K562 (cell line): ENCODE results near the gene FOXN3. TPM values are rescaled to one million over a fixed set of nuclear protein-coding genes. Genes with fewer than 3 reads are reported as not detected.

Source experiments
- ATAC-seq: fragments of 200-7000 bp; cut with Tn5 transposase; 3 replicates; pipeline ENCODE4 v1.9.1; 2020; ENCODE audit warnings: moderate library complexity
- BruUV-seq: library from RNA; stranded (reverse); fragments of 400-500 nt; replicated peaks from 2 replicates; lab custom pipeline; 2021; lab: Mats Ljungman, UMichigan
- CTCF ChIA-PET: fragments of 300-600 bp; formaldehyde crosslinking; extraction: SDS; loops from one replicate; lab custom pipeline; 2021; ENCODE audit warnings: low intra/inter-chr PET ratio; lab: Yijun Ruan, JAX
- POLR2A ChIA-PET: fragments of 300-600, 350-650 bp; sonication (Branson Sonifier 250); formaldehyde crosslinking; extraction: SDS; loops from one replicate; lab custom pipeline; 2021; ENCODE audit warnings: antibody characterized with exemption, inconsistent platforms; lab: Yijun Ruan, JAX
- DNase-seq, 4 experiments: peaks; one replicate each; pipeline versions ENCODE4 v3.0.0 to v3.0.0-alpha.2; 2011 to 2018; ENCODE audit warnings: low spot score in 3 of 4, mixed read lengths in 3 of 4; ENCODE audit errors: extremely low read depth in 1 of 4
- FAIRE-seq: peaks from 2 replicates; lab custom pipeline; 2011; peaks lifted over from hg19 to GRCh38; lab: Jason Lieb, UNC
- H2AFZ ChIP-seq: 2 replicates; pipeline ENCODE4 v1.6.0; 2011; ENCODE audit warnings: low read depth, low read length, control low read depth, inconsistent platforms
- H3K27ac ChIP-seq: fragments of 200-600 bp; 3 replicates; pipeline ENCODE4 v1.8.0; 2011; ENCODE audit warnings: low read depth, mild to moderate bottlenecking, control low read depth, inconsistent platforms, low read length, moderate library complexity, mixed read lengths; ENCODE audit errors: extremely low read depth
- H3K27me3 ChIP-seq, 2 experiments: fragments of 300-600 bp in 1 of 2; 2 replicates in 1 of 2; 3 replicates in 1 of 2; pipeline versions ENCODE4 v1.6.0 to v1.8.0; 2011; ENCODE audit warnings: inconsistent platforms in 2 of 2, low read length in 2 of 2, mild to moderate bottlenecking in 1 of 2, mixed read lengths in 1 of 2, moderate library complexity in 1 of 2; ENCODE audit not compliant: control insufficient read depth in 2 of 2, insufficient read depth in 2 of 2
- H3K36me3 ChIP-seq: fragments of 300-600 bp; 3 replicates; pipeline ENCODE4 v1.8.0; 2011; ENCODE audit warnings: mild to moderate bottlenecking, low read length, inconsistent platforms; ENCODE audit not compliant: control insufficient read depth, insufficient read depth
- H3K4me1 ChIP-seq, 2 experiments: fragments of 200-600 bp in 1 of 2; replicated peaks in 1 of 2; 2 replicates in 1 of 2; 3 replicates in 1 of 2; pipeline versions ENCODE4 v1.5.1 to v1.8.0; 2011; ENCODE audit warnings: inconsistent platforms in 2 of 2, low read length in 2 of 2, mild to moderate bottlenecking in 1 of 2, mixed read lengths in 1 of 2, moderate library complexity in 1 of 2; ENCODE audit not compliant: control insufficient read depth in 2 of 2, insufficient read depth in 2 of 2
- H3K4me2 ChIP-seq: 2 replicates; pipeline ENCODE4 v1.6.1; 2011; ENCODE audit warnings: low read length, control low read depth, inconsistent platforms, mixed read lengths; ENCODE audit not compliant: insufficient read depth
- H3K4me3 ChIP-seq: fragments of 200-600 bp; sonication (generic), shearing (Covaris generic); 2 replicates; pipeline ENCODE4 v1.5.1; 2016; ENCODE audit warnings: control low read depth, inconsistent platforms
- H3K79me2 ChIP-seq: fragments of 200-600 bp; 3 replicates; pipeline ENCODE4 v1.8.0; 2011; ENCODE audit warnings: low read length, inconsistent platforms; ENCODE audit not compliant: control insufficient read depth, insufficient read depth
- H3K9ac ChIP-seq, 2 experiments: 2 replicates each; pipeline versions ENCODE4 v1.6.0 to v1.6.1; 2011; ENCODE audit warnings: low read depth in 2 of 2, low read length in 2 of 2, control low read depth in 1 of 2, inconsistent platforms in 1 of 2, mild to moderate bottlenecking in 1 of 2, mixed read lengths in 1 of 2; ENCODE audit not compliant: insufficient read depth in 1 of 2
- H3K9me1 ChIP-seq: one replicate; pipeline ENCODE4 v1.6.0; 2011; ENCODE audit warnings: inconsistent platforms, mild to moderate bottlenecking, low read length, moderate library complexity; ENCODE audit not compliant: control insufficient read depth, insufficient read depth
- H3K9me3 ChIP-seq: replicated peaks from 2 replicates; pipeline ENCODE4 v1.5.1; 2011; ENCODE audit warnings: low read depth, low read length, inconsistent platforms; ENCODE audit not compliant: control insufficient read depth, insufficient read depth
- H4K20me1 ChIP-seq: replicated peaks from 2 replicates; pipeline ENCODE4 v1.6.1; 2011; ENCODE audit warnings: low read length, inconsistent platforms, mixed read lengths; ENCODE audit not compliant: control insufficient read depth, insufficient read depth
- NFIC ChIP-seq: fragments of 450-650 bp; IDR thresholded peaks from 2 replicates; pipeline ENCODE4 v1.6.1; 2017; ENCODE audit warnings: mild to moderate bottlenecking, inconsistent platforms
- ZNF239 ChIP-seq: fragments of 250-450 bp; sonication (Bioruptor Pico); IDR thresholded peaks from 2 replicates; pipeline ENCODE4 v1.4.0; 2020; ENCODE audit warnings: mild to moderate bottlenecking
- WGBS: fragments of 100-300 bp; shearing (Covaris generic); methylation state at CpG from one replicate; pipeline ENCODE4 v1.1.6; 2016; ENCODE audit warnings: low coverage, mixed read lengths; ENCODE audit not compliant: insufficient coverage; ENCODE audit errors: missing lambda C conversion rate; 5-methylcytosine and 5-hydroxymethylcytosine counted together
- in situ Hi-C: fragments of 300-500 bp; cut with MboI; formaldehyde crosslinking; loops from 4 replicates; pipeline ENCODE4 v1.15.0; 2018; ENCODE audit warnings: inconsistent platforms, mixed read lengths
- intact Hi-C: fragments of 100-400 bp; cut with micrococcal nuclease; formaldehyde crosslinking; loops from 2 replicates; pipeline ENCODE4 v1.14.2; 2022
- polyA plus RNA-seq, 8 experiments: library from polyadenylated mRNA; depleted of rRNA in 4 of 8; stranded (reverse) in 5 of 8; unstranded in 3 of 8; fragments of >200 nt; fragmentation: Nextera tagmentation in 2 of 8; fragmentation: Illumina TruSeq in 1 of 8; extraction: Ambion mirVana in 2 of 8; extraction: Trizol in 1 of 8; gene quantifications; 2 replicates each; pipeline versions ENCODE4 v1.2.1 to v1.2.3, GENCODE V29; 2011 to 2014; ENCODE audit warnings: inconsistent platforms in 1 of 8, missing spikeins in 1 of 8
- total RNA-seq, 7 experiments: library from RNA; depleted of rRNA in 6 of 7; stranded (reverse); fragments of >200 nt in 6 of 7; fragmentation: Illumina TruSeq in 2 of 7; extraction: Trizol in 2 of 7; gene quantifications; 2 replicates each; pipeline versions ENCODE4 v1.2.1 to v1.2.3, GENCODE V29; 2011 to 2021; ENCODE audit warnings: low replicate concordance in 1 of 7
- TF ChIP-seq, protein P1 (sequence below), 2 experiments: fragments of 200-800 bp in 1 of 2; sonication (Bioruptor generic) in 1 of 2; sonication (generic) in 1 of 2; formaldehyde crosslinking in 1 of 2; IDR thresholded peaks in 1 of 2; conservative IDR thresholded peaks in 1 of 2; 2 replicates each; pipeline versions ENCODE4 v1.5.0 to v1.6.1; 2016 to 2020; ENCODE audit warnings: missing compliant biosample characterization in 1 of 2, missing genetic modification characterization in 1 of 2, missing genetic modification reagents in 1 of 2
- TF ChIP-seq, protein P2 (sequence below): sonication (generic); formaldehyde crosslinking; IDR thresholded peaks from 2 replicates; pipeline ENCODE4 v1.8.0; 2022; ENCODE audit warnings: mild to moderate bottlenecking, missing genetic modification reagents

FOXN3 gene
- total and polyA plus RNA-seq, 9 of the 15 experiments (the other 6 are each of a cell fraction or from before 2014, with no cell fraction given): 0.07 to 1.3 (median 0.40) TPM

DNA sequence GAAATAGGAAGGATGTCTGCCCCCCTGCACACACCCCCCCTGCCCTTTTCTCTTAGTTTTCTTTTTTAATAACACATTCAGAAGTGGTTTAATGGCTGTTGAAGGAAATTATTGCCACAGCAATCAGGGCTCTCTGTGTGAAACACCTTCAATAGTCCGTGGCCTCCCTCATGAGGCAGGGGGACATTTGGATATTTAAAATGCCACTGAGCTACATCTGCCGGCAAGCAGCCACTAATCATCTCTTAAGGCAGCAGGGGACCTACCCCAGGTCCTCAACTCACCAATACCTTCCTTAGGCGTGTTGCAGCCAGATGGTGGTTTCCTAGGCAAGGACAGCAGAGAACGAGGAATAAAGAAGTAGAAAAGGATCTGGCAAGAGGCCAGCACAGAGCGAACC, 309.4 kb downstream of the FOXN3 start:
- ATAC-seq (no peak), DNase-seq (no peak), FAIRE-seq (no peak)
- H3K9me1 ChIP-seq: no peaks in the 10 kb centered on the region
- no peaks in the 10 kb centered on the region for H3K36me3 ChIP-seq
- H3K4me1 ChIP-seq: peaks cover 0 to 3% of the 10 kb centered on the region in 2 experiments; a peak in 1 of 5 replicates
- TF ChIP-seq, protein P1, sequence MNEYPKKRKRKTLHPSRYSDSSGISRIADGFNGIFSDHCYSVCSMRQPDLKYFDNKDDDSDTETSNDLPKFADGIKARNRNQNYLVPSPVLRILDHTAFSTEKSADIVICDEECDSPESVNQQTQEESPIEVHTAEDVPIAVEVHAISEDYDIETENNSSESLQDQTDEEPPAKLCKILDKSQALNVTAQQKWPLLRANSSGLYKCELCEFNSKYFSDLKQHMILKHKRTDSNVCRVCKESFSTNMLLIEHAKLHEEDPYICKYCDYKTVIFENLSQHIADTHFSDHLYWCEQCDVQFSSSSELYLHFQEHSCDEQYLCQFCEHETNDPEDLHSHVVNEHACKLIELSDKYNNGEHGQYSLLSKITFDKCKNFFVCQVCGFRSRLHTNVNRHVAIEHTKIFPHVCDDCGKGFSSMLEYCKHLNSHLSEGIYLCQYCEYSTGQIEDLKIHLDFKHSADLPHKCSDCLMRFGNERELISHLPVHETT (CRISPR knock-in tag; conservative IDR thresholded peaks at IDR 0.05 in 1 of 2, IDR thresholded peaks at IDR 0.05 in 1 of 2): no peak
- TF ChIP-seq NFIC (0 out of 2 replicates have a peak, but pooled peaks have one; percentile 27), ZNF239 (CRISPR knock-in tag) (no peak)
- TF ChIP-seq, protein P2, sequence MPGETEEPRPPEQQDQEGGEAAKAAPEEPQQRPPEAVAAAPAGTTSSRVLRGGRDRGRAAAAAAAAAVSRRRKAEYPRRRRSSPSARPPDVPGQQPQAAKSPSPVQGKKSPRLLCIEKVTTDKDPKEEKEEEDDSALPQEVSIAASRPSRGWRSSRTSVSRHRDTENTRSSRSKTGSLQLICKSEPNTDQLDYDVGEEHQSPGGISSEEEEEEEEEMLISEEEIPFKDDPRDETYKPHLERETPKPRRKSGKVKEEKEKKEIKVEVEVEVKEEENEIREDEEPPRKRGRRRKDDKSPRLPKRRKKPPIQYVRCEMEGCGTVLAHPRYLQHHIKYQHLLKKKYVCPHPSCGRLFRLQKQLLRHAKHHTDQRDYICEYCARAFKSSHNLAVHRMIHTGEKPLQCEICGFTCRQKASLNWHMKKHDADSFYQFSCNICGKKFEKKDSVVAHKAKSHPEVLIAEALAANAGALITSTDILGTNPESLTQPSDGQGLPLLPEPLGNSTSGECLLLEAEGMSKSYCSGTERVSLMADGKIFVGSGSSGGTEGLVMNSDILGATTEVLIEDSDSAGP (CRISPR knock-in tag): no peak
- H3K79me2 ChIP-seq: no peaks in the 10 kb centered on the region
- no peak overlapping the region for H3K4me3 ChIP-seq
- ChIA-PET CTCF (no interaction called here), POLR2A (no interaction called here)
- H2AFZ ChIP-seq: no peak overlapping the region
- no TSS peak for BruUV-seq
- H3K9me3 ChIP-seq: no peaks in the 10 kb centered on the region
- H3K27me3 ChIP-seq: peaks cover 0 to 11% of the 10 kb centered on the region in 2 experiments; a peak in 2 of 5 replicates
- H4K20me1 ChIP-seq: no peaks in the 10 kb centered on the region
- intact Hi-C loops (no loop called here), in situ Hi-C loops (no loop called here)
- H3K4me2 ChIP-seq: no peak overlapping the region
- H3K27ac ChIP-seq: no peak overlapping the region
- WGBS: 0% methylated on average over 3 of the region's 5 CpGs
- H3K9ac ChIP-seq: no peak overlapping the region
